Activated B cell treated with CpG ODN at 0.5 μM for 24 hours (primary cell): Measurements from ENCODE around the gene INPP4B. TPM values are rescaled to one million over a fixed set of nuclear protein-coding genes. Genes with fewer than 3 reads are reported as not detected.

Source experiments
- ATAC-seq: fragments of 200-7000 bp; cut with Tn5 transposase; one replicate; pipeline ENCODE4 v1.10.0; 2021; ENCODE audit warnings: low read depth, mild to moderate bottlenecking, moderate library complexity
- CTCF ChIA-PET: fragments of 350-600 bp; sonication (Branson Sonifier 250); formaldehyde crosslinking; loops from one replicate; lab custom pipeline; 2021; ENCODE audit warnings: antibody characterized with exemption; lab: Charles Lee
- POLR2A ChIA-PET: fragments of 350-600 bp; sonication (Branson Sonifier 250); formaldehyde crosslinking; loops from one replicate; lab custom pipeline; 2021; ENCODE audit warnings: antibody characterized with exemption; lab: Charles Lee
- DNase-seq: peaks from one replicate; pipeline ENCODE4 v3.0.0; 2022
- H3K27ac Mint-ChIP-seq: one replicate; pipeline ENCODE4 v1.8.0; 2020; ENCODE audit warnings: mixed read lengths
- H3K27me3 Mint-ChIP-seq: one replicate; pipeline ENCODE4 v1.8.0; 2021; ENCODE audit warnings: mixed read lengths
- H3K36me3 Mint-ChIP-seq: one replicate; pipeline ENCODE4 v1.8.0; 2021; ENCODE audit warnings: low read depth, mixed read lengths
- H3K4me1 Mint-ChIP-seq: one replicate; pipeline ENCODE4 v1.8.0; 2021; ENCODE audit warnings: mixed read lengths
- H3K4me3 Mint-ChIP-seq: one replicate; pipeline ENCODE4 v1.8.0; 2020; ENCODE audit warnings: mild to moderate bottlenecking, mixed read lengths
- H3K9me3 Mint-ChIP-seq: one replicate; pipeline ENCODE4 v1.8.0; 2020; ENCODE audit warnings: mixed read lengths
- CTCF ChIP-seq: fragments of 200-600 bp; IDR thresholded peaks from one replicate; pipeline ENCODE4 v1.8.0; 2022; ENCODE audit warnings: antibody characterized with exemption, mild to moderate bottlenecking
- intact Hi-C: fragments of 100-400 bp; cut with micrococcal nuclease; formaldehyde crosslinking; loops from one replicate; pipeline ENCODE4 v1.15.1; 2024
- total RNA-seq: library from RNA; stranded (reverse); gene quantifications from 2 replicates; pipeline ENCODE4 v1.2.3, GENCODE V29; 2022

INPP4B gene
- total RNA-seq, 1 donor from 2014 or later = 0.11 TPM

- no peaks in the 10 kb centered on the region for H3K4me1 Mint-ChIP-seq
- no peak overlapping the region for H3K27ac Mint-ChIP-seq
- DNase-seq (no peak), ATAC-seq (no peak)
- ChIA-PET CTCF (no interaction called here), POLR2A (no interaction called here)
- no peak overlapping the region for H3K4me3 Mint-ChIP-seq
- no peak for TF ChIP-seq CTCF
- H3K9me3 Mint-ChIP-seq = no peaks in the 10 kb centered on the region
- H3K27me3 Mint-ChIP-seq = peaks cover 3% of the 10 kb centered on the region
- intact Hi-C loops = no loop called here
- no peaks in the 10 kb centered on the region for H3K36me3 Mint-ChIP-seq
Measured at GRCh38 chr4:142339053-142339452, 507.0 kb downstream of the INPP4B start.

- Mint-ChIP-seq H3K36me3 (no peaks in the 10 kb centered on the region), H3K4me1 (no peaks in the 10 kb centered on the region), H3K27ac (no peak overlapping the region), H3K4me3 (no peak overlapping the region), H3K27me3 (no peaks in the 10 kb centered on the region), H3K9me3 (no peaks in the 10 kb centered on the region)
- ChIA-PET POLR2A (no interaction called here), CTCF (no interaction called here)
- ATAC-seq = no peak
- intact Hi-C loops = no loop called here
- no peak for DNase-seq
- TF ChIP-seq CTCF = no peak
Measured at GRCh38 chr4:142336251-142336934, 509.7 kb downstream of the INPP4B start.

GRCh38 chr4:142334931-142335330 is 511.2 kb downstream of the INPP4B start:
- POLR2A ChIA-PET = no interaction called here
- no peak for DNase-seq
- Mint-ChIP-seq H3K9me3 (no peaks in the 10 kb centered on the region), H3K27me3 (no peaks in the 10 kb centered on the region), H3K27ac (no peak overlapping the region), H3K4me3 (no peak overlapping the region), H3K36me3 (no peaks in the 10 kb centered on the region), H3K4me1 (no peaks in the 10 kb centered on the region)
- CTCF ChIA-PET = no interaction called here
- intact Hi-C loops = no loop called here
- no peak for TF ChIP-seq CTCF
- no peak for ATAC-seq

- ChIA-PET POLR2A (no interaction called here), CTCF (no interaction called here)
- Mint-ChIP-seq H3K36me3 (no peaks in the 10 kb centered on the region), H3K27ac (no peak overlapping the region), H3K4me1 (no peaks in the 10 kb centered on the region), H3K4me3 (no peak overlapping the region), H3K9me3 (no peaks in the 10 kb centered on the region), H3K27me3 (no peaks in the 10 kb centered on the region)
- ATAC-seq = no peak
- no peak for DNase-seq
- intact Hi-C loops = no loop called here
- no peak for TF ChIP-seq CTCF
Measured at GRCh38 chr4:142331646-142332045, 514.5 kb downstream of the INPP4B start.

- H3K27ac Mint-ChIP-seq = no peak overlapping the region
- no peaks in the 10 kb centered on the region for H3K4me1 Mint-ChIP-seq
- no peak for DNase-seq
- H3K36me3 Mint-ChIP-seq = no peaks in the 10 kb centered on the region
- ATAC-seq = no peak
- no peaks in the 10 kb centered on the region for H3K9me3 Mint-ChIP-seq
- no peaks in the 10 kb centered on the region for H3K27me3 Mint-ChIP-seq
- TF ChIP-seq CTCF = no peak
- no peak overlapping the region for H3K4me3 Mint-ChIP-seq
- intact Hi-C loops = no loop called here
- ChIA-PET CTCF (no interaction called here), POLR2A (no interaction called here)
Measured at GRCh38 chr4:142331132-142331531, 515.0 kb downstream of the INPP4B start.
